Testis (tissue), 3 donors: ENCODE measurements around the gene TRAF6. TPM values are rescaled to one million over a fixed set of nuclear protein-coding genes. Genes with fewer than 3 reads are reported as not detected.

Experiments used
- DNase-seq: peaks from one replicate; pipeline ENCODE4 v3.0.0-alpha.2; 2019
- H3K27ac ChIP-seq, 2 donors: fragments of 200-600 bp; sonication (generic); one replicate each; pipeline ENCODE4 v1.5.1; 2019
- H3K27me3 ChIP-seq: fragments of 200-600 bp; sonication (generic); one replicate; pipeline ENCODE4 v1.5.1; 2019
- H3K36me3 ChIP-seq: fragments of 200-600 bp; sonication (generic); one replicate; pipeline ENCODE4 v1.5.1; 2017; ENCODE audit warnings: low read depth; ENCODE audit errors: missing control alignments
- H3K4me1 ChIP-seq: fragments of 200-600 bp; sonication (generic); one replicate; pipeline ENCODE4 v1.5.1; 2019
- H3K4me3 ChIP-seq, 2 donors: fragments of 200-600 bp; sonication (generic); one replicate each; pipeline ENCODE4 v1.5.1; 2017 to 2019
- H3K9me3 ChIP-seq: fragments of 200-600 bp; sonication (generic); one replicate; pipeline ENCODE4 v1.5.1; 2017
- CTCF ChIP-seq, 3 experiments: fragments of 450-650 bp in 2 of 3; fragments of 200-600 bp in 1 of 3; sonication (generic) in 1 of 3; IDR thresholded peaks; one replicate each; pipeline ENCODE4 v1.5.1; 2016 to 2019; ENCODE audit warnings: antibody characterized with exemption in 3 of 3, mild to moderate bottlenecking in 2 of 3, moderate library complexity in 1 of 3
- POLR2A ChIP-seq: fragments of 450-650 bp; IDR thresholded peaks from one replicate; pipeline ENCODE4 v1.6.1; 2017; ENCODE audit warnings: antibody characterized with exemption, mild to moderate bottlenecking, moderate library complexity
- WGBS, 2 donors: methylation state at CpG; one replicate each; pipeline ENCODE4 v1.1.5; 2018; 5-methylcytosine and 5-hydroxymethylcytosine counted together
- intact Hi-C: fragments of 100-400 bp; cut with DNase I; formaldehyde crosslinking; loops from one replicate; pipeline ENCODE4 v1.15.1; 2023; ENCODE audit warnings: low total_unique reads
- polyA plus RNA-seq: library from polyadenylated mRNA; stranded (reverse); fragments of 350-450 nt; fragmentation: Illumina TruSeq; extraction: RNeasy Lipid Tissue Mini Kit (QIAGEN cat#74804); gene quantifications from one replicate; pipeline ENCODE4 v1.2.3, GENCODE V29; 2014; ENCODE audit warnings: low read depth, low replicate concordance; ENCODE audit not compliant: insufficient read depth
- total RNA-seq, 2 donors: library from RNA; depleted of rRNA; stranded (reverse); fragments of >200 nt; gene quantifications; one replicate each; pipeline ENCODE4 v1.2.3, GENCODE V29; 2016

Gene TRAF6
- total and polyA plus RNA-seq, 3 donors from 2014 or later: 18.8 to 26.4 (median 24.0) TPM

- 90 to 91% methylated on average over 4 of the region's 4 CpGs for WGBS, 2 donors
- intact Hi-C loops: no loop called here
- Histone ChIP-seq H3K4me3 (no peak overlapping the region), H3K9me3 (no peaks in the 10 kb centered on the region), H3K4me1 (no peaks in the 10 kb centered on the region), H3K36me3 (no peaks in the 10 kb centered on the region), H3K27me3 (no peaks in the 10 kb centered on the region), H3K27ac (no peak overlapping the region)
- TF ChIP-seq POLR2A (no peak), CTCF (IDR thresholded peaks at IDR 0.05) (no peak)
- no peak for DNase-seq
Observed at GRCh38 chr11:36499315-36499714, 10.8 kb downstream of the TRAF6 start.

- intact Hi-C loops: no loop called here
- no peak for DNase-seq
- Histone ChIP-seq H3K27ac (no peak overlapping the region), H3K4me1 (no peaks in the 10 kb centered on the region), H3K36me3 (no peaks in the 10 kb centered on the region), H3K9me3 (no peaks in the 10 kb centered on the region), H3K4me3 (no peak overlapping the region), H3K27me3 (no peaks in the 10 kb centered on the region)
- TF ChIP-seq POLR2A (no peak), CTCF (IDR thresholded peaks at IDR 0.05) (no peak)
- 68 to 72% methylated on average over 1 of the region's 1 CpG for WGBS, 2 donors
Observed at GRCh38 chr11:36498721-36499120, 11.4 kb downstream of the TRAF6 start.

GRCh38 chr11:36493332-36493731, 16.7 kb downstream of the TRAF6 start:
- Histone ChIP-seq H3K4me3 (no peak overlapping the region), H3K4me1 (no peaks in the 10 kb centered on the region), H3K27me3 (no peaks in the 10 kb centered on the region), H3K36me3 (no peaks in the 10 kb centered on the region), H3K27ac (no peak overlapping the region), H3K9me3 (no peaks in the 10 kb centered on the region)
- intact Hi-C loops: no loop called here
- TF ChIP-seq POLR2A (no peak), CTCF (IDR thresholded peaks at IDR 0.05) (no peak)
- no peak for DNase-seq

GRCh38 chr11:36492724-36493304, 17.3 kb downstream of the TRAF6 start:
- TF ChIP-seq POLR2A: no peak
- peak; percentile 44 to 78 (median 58) for TF ChIP-seq CTCF (IDR thresholded peaks at IDR 0.05)
- H3K36me3 ChIP-seq: no peaks in the 10 kb centered on the region
- no peaks in the 10 kb centered on the region for H3K27me3 ChIP-seq
- H3K27ac ChIP-seq: no peak overlapping the region
- no peaks in the 10 kb centered on the region for H3K9me3 ChIP-seq
- no peak for DNase-seq
- H3K4me3 ChIP-seq: no peak overlapping the region
- intact Hi-C loops: no loop called here
- no peaks in the 10 kb centered on the region for H3K4me1 ChIP-seq

- H3K9me3 ChIP-seq: no peaks in the 10 kb centered on the region
- DNase-seq: no peak
- no peaks in the 10 kb centered on the region for H3K27me3 ChIP-seq
- H3K4me1 ChIP-seq: peaks cover 2% of the 10 kb centered on the region
- H3K4me3 ChIP-seq: no peak overlapping the region
- no peak overlapping the region for H3K27ac ChIP-seq
- no peaks in the 10 kb centered on the region for H3K36me3 ChIP-seq
- WGBS, 2 donors: 89 to 94% methylated on average over 16 of the region's 16 CpGs
- intact Hi-C loops: no loop called here
- TF ChIP-seq POLR2A: no peak
- TF ChIP-seq CTCF (IDR thresholded peaks at IDR 0.05): no peak
Observed at GRCh38 chr11:36490026-36490806, 19.9 kb downstream of the TRAF6 start.
